DOHH2 (cell line): Measurements from ENCODE around the gene SNX9.

ENCODE experiments used
- CTCF ChIP-seq: fragments of 200-600 bp; sonication (generic); IDR thresholded peaks from one replicate; pipeline ENCODE4 v1.5.1; 2014; ENCODE audit warnings: antibody characterized with exemption, mild to moderate bottlenecking, low read depth, low read length; ENCODE audit not compliant: poor library complexity, severe bottlenecking
- EZH2phosphoT487 ChIP-seq: fragments of 200-600 bp; sonication (generic); IDR thresholded peaks from 2 replicates; pipeline ENCODE4 v1.6.1; 2017; ENCODE audit warnings: borderline replicate concordance, mild to moderate bottlenecking, antibody characterized with exemption, low read length, moderate library complexity, mixed read lengths

GRCh38 chr6:157984686-157985225, 161.7 kb downstream of the SNX9 start:
- TF ChIP-seq CTCF (no peak), EZH2phosphoT487 (no peak)
